ENCODE results near the gene ST3GAL4.

- no peak for TF ChIP-seq ELK4 (IDR thresholded peaks at IDR 0.05; ENCODE audit: borderline replicate concordance, low read depth, low read length)
- TF ChIP-seq CTCF (tag by site-specific recombination; IDR thresholded peaks at IDR 0.05), result no peak
- no peak for TF ChIP-seq ZFP3 (tag by site-specific recombination; IDR thresholded peaks at IDR 0.05; ENCODE audit: low read depth)
- TF ChIP-seq ZNF449 (tag by site-specific recombination; IDR thresholded peaks at IDR 0.05), result no peak
- no peak for TF ChIP-seq ZNF394 (tag by site-specific recombination; IDR thresholded peaks at IDR 0.05; ENCODE audit: borderline replicate concordance)
- no peak for TF ChIP-seq YY2 (tag by site-specific recombination; IDR thresholded peaks at IDR 0.05)
- no peak for TF ChIP-seq ZFP37 (tag by site-specific recombination; IDR thresholded peaks at IDR 0.05)
- no peak for TF ChIP-seq ZNF24 (tag by site-specific recombination; IDR thresholded peaks at IDR 0.05)
- TF ChIP-seq ZNF510 (tag by site-specific recombination; IDR thresholded peaks at IDR 0.05; ENCODE audit: insufficient replicate concordance), result no peak
- TF ChIP-seq HOXA7 (CRISPR knock-in tag; IDR thresholded peaks at IDR 0.05; ENCODE audit: borderline replicate concordance), result no peak
- no peak for TF ChIP-seq ZNF626 (tag by site-specific recombination; IDR thresholded peaks at IDR 0.05)
- TF ChIP-seq ZBTB8A (tag by site-specific recombination; IDR thresholded peaks at IDR 0.05), result no peak
Observed at GRCh38 chr11:126312961-126313360, 42.5 kb upstream of the ST3GAL4 start.
